HL-60 (cell line): Measurements from ENCODE around the gene CALU.

ENCODE experiments used
- DNase-seq, 2 experiments: peaks; one replicate each; pipeline ENCODE4 v3.0.0-alpha.2; 2010 to 2020; ENCODE audit warnings: low read depth in 1 of 2, low spot score in 1 of 2
- H3K27ac ChIP-seq: fragments of 250-450 bp; sonication (Bioruptor Pico); replicated peaks from 2 replicates; pipeline ENCODE4 v1.5.1; 2020; ENCODE audit warnings: mild to moderate bottlenecking, moderate library complexity
- H3K27me3 ChIP-seq: fragments of 250-450 bp; sonication (Bioruptor Pico); 2 replicates; pipeline ENCODE4 v1.5.1; 2021; ENCODE audit warnings: mild to moderate bottlenecking, moderate library complexity; ENCODE audit not compliant: insufficient read depth, poor library complexity, severe bottlenecking
- H3K4me3 ChIP-seq: replicated peaks from 2 replicates; pipeline ENCODE4 v1.5.1; 2011; ENCODE audit warnings: mild to moderate bottlenecking, control low read depth, low read length; ENCODE audit not compliant: insufficient read depth
- GABPA ChIP-seq: IDR thresholded peaks from 2 replicates; pipeline ENCODE4 v1.6.1; 2012; ENCODE audit warnings: low read depth
- POLR2AphosphoS5 ChIP-seq: IDR thresholded peaks from 2 replicates; pipeline ENCODE4 v1.6.1; 2012; ENCODE audit warnings: low read depth
- SPI1 ChIP-seq: IDR thresholded peaks from 2 replicates; pipeline ENCODE4 v1.6.1; 2012; ENCODE audit warnings: low read depth, mild to moderate bottlenecking, borderline replicate concordance
- TF ChIP-seq, protein P1 (sequence below): IDR thresholded peaks from one replicate; pipeline ENCODE4 v1.5.1; 2011; ENCODE audit warnings: low read length, control low read depth, inconsistent platforms; ENCODE audit not compliant: insufficient read depth
- TF ChIP-seq, protein P2 (sequence below): IDR thresholded peaks from 2 replicates; pipeline ENCODE4 v1.6.1; 2012; ENCODE audit warnings: low read depth; ENCODE audit not compliant: insufficient replicate concordance

The CALU gene

DNA sequence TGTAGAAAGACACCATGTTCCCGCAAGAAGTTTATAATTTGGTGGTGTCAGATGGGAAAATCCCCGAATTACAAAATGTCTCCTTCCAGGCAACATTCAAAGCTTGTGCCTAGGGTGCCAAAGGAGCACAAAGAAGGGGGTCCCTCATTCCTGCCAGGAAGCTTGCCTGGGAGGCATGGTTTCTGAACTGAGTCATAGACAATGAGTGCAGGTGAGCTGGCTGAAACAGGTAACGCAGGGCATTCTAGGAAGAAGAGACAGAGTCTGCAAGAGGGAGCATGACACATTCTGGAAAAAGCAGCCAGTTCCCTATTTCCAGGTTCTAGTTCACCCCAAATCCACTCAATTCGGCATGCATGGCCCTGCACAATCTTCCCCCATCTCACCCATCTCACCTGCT lies 11.9 kb upstream of the CALU start:
- TF ChIP-seq SPI1 (no peak), GABPA (no peak), POLR2AphosphoS5 (no peak)
- TF ChIP-seq, protein P1, sequence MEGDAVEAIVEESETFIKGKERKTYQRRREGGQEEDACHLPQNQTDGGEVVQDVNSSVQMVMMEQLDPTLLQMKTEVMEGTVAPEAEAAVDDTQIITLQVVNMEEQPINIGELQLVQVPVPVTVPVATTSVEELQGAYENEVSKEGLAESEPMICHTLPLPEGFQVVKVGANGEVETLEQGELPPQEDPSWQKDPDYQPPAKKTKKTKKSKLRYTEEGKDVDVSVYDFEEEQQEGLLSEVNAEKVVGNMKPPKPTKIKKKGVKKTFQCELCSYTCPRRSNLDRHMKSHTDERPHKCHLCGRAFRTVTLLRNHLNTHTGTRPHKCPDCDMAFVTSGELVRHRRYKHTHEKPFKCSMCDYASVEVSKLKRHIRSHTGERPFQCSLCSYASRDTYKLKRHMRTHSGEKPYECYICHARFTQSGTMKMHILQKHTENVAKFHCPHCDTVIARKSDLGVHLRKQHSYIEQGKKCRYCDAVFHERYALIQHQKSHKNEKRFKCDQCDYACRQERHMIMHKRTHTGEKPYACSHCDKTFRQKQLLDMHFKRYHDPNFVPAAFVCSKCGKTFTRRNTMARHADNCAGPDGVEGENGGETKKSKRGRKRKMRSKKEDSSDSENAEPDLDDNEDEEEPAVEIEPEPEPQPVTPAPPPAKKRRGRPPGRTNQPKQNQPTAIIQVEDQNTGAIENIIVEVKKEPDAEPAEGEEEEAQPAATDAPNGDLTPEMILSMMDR = no peak
- TF ChIP-seq, protein P2, sequence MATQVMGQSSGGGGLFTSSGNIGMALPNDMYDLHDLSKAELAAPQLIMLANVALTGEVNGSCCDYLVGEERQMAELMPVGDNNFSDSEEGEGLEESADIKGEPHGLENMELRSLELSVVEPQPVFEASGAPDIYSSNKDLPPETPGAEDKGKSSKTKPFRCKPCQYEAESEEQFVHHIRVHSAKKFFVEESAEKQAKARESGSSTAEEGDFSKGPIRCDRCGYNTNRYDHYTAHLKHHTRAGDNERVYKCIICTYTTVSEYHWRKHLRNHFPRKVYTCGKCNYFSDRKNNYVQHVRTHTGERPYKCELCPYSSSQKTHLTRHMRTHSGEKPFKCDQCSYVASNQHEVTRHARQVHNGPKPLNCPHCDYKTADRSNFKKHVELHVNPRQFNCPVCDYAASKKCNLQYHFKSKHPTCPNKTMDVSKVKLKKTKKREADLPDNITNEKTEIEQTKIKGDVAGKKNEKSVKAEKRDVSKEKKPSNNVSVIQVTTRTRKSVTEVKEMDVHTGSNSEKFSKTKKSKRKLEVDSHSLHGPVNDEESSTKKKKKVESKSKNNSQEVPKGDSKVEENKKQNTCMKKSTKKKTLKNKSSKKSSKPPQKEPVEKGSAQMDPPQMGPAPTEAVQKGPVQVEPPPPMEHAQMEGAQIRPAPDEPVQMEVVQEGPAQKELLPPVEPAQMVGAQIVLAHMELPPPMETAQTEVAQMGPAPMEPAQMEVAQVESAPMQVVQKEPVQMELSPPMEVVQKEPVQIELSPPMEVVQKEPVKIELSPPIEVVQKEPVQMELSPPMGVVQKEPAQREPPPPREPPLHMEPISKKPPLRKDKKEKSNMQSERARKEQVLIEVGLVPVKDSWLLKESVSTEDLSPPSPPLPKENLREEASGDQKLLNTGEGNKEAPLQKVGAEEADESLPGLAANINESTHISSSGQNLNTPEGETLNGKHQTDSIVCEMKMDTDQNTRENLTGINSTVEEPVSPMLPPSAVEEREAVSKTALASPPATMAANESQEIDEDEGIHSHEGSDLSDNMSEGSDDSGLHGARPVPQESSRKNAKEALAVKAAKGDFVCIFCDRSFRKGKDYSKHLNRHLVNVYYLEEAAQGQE = no peak
- no peak overlapping the region for H3K4me3 ChIP-seq
- H3K27me3 ChIP-seq = no peaks in the 10 kb centered on the region
- no peak for DNase-seq
- H3K27ac ChIP-seq = no peak overlapping the region

DNA sequence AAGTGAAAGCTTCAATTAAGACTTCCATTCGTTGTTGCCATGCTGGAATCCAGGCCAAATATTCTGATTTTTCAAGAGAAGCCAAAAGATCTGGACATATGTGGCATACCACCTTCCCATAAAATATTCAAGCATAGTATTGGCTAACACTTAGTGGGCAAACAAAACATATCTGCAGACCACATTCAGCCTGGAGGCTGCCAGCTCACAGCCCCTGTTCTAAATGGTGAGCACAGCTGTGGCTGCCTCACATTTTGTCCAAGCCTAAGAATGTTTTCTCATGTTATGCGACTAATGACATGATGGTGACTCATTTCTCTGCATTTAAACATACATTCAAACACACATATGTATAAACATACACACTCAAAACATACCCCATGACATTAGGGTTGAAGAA lies 10.6 kb upstream of the CALU start:
- DNase-seq = no peak
- H3K27ac ChIP-seq = no peak overlapping the region
- no peak overlapping the region for H3K4me3 ChIP-seq
- TF ChIP-seq, protein P1 = no peak
- TF ChIP-seq, protein P2 = no peak
- TF ChIP-seq GABPA = no peak
- no peak for TF ChIP-seq POLR2AphosphoS5
- no peak for TF ChIP-seq SPI1
- H3K27me3 ChIP-seq = no peaks in the 10 kb centered on the region

DNA sequence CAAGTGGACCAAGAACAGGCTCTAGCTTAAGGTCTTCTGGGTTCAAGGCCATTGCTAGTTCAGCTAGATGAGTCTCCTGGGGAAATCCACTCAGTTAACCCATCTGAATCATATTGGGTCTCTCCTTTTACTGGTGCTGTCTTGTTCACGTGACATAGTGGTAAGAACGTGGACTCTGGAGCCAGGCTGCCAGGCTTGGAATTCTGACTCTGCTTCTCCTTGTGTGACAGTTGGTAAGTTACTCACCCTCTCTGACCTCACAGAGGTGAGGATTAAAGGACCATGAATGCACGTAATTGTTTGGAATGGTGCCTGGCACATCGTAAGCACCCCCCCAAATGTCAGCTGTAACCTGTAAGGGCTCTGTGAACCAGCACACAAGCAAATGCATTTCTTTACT lies 9.7 kb upstream of the CALU start:
- Histone ChIP-seq H3K27ac (no peak overlapping the region), H3K4me3 (no peak overlapping the region), H3K27me3 (no peaks in the 10 kb centered on the region)
- TF ChIP-seq, protein P1 = no peak
- TF ChIP-seq POLR2AphosphoS5 (no peak), GABPA (no peak), SPI1 (no peak)
- TF ChIP-seq, protein P2 = no peak
- DNase-seq = no peak
